HG02981 (cell line): ENCODE data around the gene ACAT2.
"Not testable (repeated sequence)": the region's sequence is repeated elsewhere in the genome, so short reads cannot be mapped to it uniquely, and the experiment has no call there.

Experiments used
- ATAC-seq: cut with Tn5 transposase; IDR thresholded peaks from one replicate; pipeline ENCODE4 v1.9.1; 2021; ENCODE audit warnings: mild to moderate bottlenecking, moderate library complexity; ENCODE audit not compliant: unreplicated experiment

ACAT2 gene

GRCh38 chr6:159761873-159762680 is at the start of gene ACAT2:
Gene ACAT2 (plus strand): TSS chr6:159762045. CDS start chr6:159762088, 43 bp downstream.
- ATAC-seq, result peak; percentile 98

DNA sequence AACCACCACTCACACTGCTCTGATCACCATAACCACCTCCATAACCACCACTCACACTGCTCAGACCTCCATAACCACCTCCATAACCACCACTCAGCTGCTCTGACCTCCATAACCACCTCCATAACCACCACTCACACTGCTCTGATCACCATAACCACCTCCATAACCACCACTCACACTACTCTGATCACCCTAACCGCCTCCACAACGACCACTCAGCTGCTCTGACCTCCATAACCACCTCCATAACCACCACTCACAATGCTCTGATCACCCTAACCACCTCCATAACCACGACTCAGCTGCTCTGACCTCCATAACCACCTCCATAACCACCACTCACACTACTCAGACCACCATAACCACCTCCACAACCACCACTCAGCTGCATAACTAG is 49.5 kb upstream of the ACAT2 start:
- not testable (repeated sequence) for ATAC-seq

GRCh38 chr6:159713984-159714383 is 47.9 kb upstream of the ACAT2 start:
- no peak for ATAC-seq

GRCh38 chr6:159714404-159714803 is 47.4 kb upstream of the ACAT2 start:
- no peak for ATAC-seq

- ATAC-seq, result no peak
Measured at GRCh38 chr6:159715166-159715565, 46.7 kb upstream of the ACAT2 start.

GRCh38 chr6:159715605-159716004 is 46.2 kb upstream of the ACAT2 start:
- no peak for ATAC-seq

DNA sequence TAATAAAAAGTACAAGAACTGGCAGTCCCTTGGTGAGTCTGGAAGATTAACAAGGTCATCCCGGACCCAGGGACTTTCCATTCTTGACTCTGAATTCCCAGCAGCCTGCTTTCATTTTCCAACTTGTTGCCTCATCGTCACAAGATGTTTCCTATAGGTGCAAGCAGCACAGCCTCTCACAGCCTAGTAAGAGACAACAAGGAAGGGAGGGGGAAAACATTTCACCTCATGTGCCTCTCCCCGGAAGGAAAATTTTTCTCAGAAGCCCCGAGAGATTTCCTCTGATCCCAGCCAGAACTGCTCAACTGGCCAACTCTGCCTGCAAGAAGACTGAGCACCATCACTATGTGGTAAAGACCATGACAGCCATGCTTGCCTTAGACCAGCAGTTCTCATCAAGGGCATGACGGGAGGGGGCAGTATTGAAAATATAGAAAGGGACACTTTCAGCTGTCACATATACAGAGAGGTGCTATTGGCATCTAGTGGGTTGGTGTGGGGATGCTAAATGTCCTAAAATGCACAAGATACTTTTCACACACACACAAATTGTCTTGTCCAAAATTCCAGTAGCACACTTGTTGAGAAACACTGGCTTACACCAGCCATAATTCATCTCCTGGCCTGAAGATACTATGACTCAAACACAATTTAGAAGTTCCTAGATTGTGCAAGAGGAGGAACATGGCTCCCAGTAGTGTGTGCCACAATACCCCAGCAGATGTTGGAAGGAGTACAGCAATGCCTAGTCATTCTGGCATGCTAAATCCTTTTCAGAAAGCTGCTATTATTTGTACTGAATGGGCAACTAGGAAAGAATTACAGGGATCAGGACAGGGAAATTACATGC is 45.4 kb upstream of the ACAT2 start:
- no peak for ATAC-seq

GRCh38 chr6:159718634-159719033 is 43.2 kb upstream of the ACAT2 start:
- ATAC-seq, result no peak

DNA sequence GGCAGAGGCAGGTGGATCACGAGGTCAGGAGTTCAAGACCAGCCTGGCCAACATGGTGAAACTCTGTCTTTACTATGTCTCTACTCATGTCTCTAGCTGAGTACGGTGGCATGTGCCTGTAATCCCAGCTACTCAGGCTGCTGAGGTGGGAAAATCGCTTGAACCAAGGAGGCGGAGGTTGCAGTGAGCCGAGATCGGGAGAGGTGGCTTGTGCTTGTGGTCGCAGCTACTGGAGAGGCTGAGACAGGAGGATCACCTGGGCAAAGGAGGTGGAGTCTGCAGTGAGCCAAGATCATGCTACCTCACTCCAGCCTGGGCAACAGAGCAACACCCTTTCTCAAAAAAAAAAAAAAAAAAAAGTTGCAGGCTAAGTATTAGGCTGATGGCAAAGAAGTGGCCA is 42.6 kb upstream of the ACAT2 start:
- no peak for ATAC-seq

GRCh38 chr6:159720708-159721107 is 41.1 kb upstream of the ACAT2 start:
- no peak for ATAC-seq

GRCh38 chr6:159721981-159722380 is 39.9 kb upstream of the ACAT2 start:
- ATAC-seq, result not testable (repeated sequence)

GRCh38 chr6:159722655-159723054 is 39.2 kb upstream of the ACAT2 start:
- no peak for ATAC-seq

DNA sequence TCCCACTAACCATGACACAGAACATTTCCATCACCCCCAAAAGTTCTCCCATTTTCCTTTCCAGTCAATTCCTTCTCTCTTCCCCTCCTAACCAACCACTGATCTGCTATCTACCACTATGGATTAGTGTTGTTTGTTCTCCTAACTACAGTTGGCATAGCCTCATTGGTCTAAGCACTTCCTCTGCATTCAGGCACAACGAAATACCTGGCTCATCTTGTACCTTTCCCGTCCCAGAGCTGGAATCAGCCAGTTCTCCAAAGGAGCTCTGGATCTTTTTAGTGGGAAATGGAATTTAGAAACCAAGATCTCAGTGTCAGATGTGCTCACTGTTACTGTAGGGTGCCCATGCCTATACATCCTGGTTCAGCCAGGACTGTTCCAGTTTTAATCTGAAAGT is 38.6 kb upstream of the ACAT2 start:
- ATAC-seq, result no peak

- ATAC-seq, result no peak
Measured at GRCh38 chr6:159724778-159725177, 37.1 kb upstream of the ACAT2 start.

DNA sequence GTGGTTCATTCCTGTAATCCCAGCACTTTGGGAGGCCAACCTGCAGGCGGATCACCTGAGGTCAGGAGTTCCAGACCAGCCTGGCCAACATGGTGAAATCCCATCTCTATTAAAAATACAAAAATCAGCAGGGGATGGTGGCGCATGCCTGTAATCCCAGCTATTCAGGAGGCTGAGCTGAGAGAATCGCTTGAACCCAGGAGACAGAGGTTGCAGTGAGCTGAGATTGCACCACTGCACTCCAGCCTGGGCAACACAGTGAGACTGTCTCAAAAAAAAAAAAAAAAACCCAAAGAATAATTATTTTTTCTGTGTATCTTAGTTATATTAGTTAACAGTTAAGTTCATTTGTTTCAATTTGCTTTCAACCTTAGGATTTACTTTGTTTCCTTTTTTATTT is 36.6 kb upstream of the ACAT2 start:
- ATAC-seq, result not testable (repeated sequence)

DNA sequence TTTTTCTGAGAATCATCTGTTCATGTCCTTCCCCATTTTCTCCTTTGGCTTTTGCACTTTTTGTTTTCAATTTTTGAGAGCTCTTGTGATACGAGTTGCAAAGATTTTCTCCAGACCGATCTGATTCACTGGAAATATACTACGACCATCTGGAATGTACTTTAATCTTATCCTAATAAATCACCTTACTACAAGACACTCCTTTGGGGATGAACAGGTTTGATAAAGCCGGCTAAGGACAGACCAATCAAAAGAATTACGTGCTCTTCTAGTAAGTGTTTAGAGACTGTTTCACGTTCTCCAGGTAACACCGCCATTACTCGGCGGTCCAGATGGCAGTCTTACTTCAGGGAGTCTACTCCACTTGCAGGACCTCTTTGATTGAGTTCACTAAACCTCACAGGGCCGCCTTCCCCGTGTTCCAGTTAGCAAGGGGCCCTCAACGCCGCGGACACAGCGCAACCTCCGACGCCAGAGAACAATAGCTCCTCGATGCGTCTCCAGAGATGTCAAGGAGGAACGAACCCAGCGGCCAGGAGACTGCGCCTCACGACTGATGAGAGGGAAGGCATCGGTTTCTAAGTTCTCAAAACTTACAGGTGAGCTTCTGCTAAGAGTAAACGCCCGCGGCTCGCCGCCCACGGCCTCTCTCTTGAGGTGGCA is 35.5 kb upstream of the ACAT2 start:
- ATAC-seq, result no peak

- ATAC-seq, result peak; percentile 76
Measured at GRCh38 chr6:159726918-159727716, 34.7 kb upstream of the ACAT2 start, which contains the start of gene WTAP. Gene WTAP (plus strand): TSS chr6:159727506. CDS start chr6:159736266, 8,760 bp downstream.

- ATAC-seq, result peak; percentile 33
Measured at GRCh38 chr6:159727717-159728445, 34.0 kb upstream of the ACAT2 start.

- ATAC-seq, result no peak
Measured at GRCh38 chr6:159728531-159728964, 33.3 kb upstream of the ACAT2 start.
